SU-DHL-6 (cell line): ENCODE results near the gene CLN6.
A peak's percentile ranks its signal among the peaks of the same experiment; 100 is the strongest.
"Not testable (repeated sequence)": the region's sequence is repeated elsewhere in the genome, so short reads cannot be mapped to it uniquely, and the experiment has no call there.

Experiments
- H2AFZ ChIP-seq: fragments of 200-600 bp; sonication (generic); 2 replicates; pipeline ENCODE4 v1.6.1; 2014; ENCODE audit warnings: low read depth, mild to moderate bottlenecking, moderate library complexity, mixed read lengths, antibody characterized with exemption, low read length; ENCODE audit not compliant: severe bottlenecking
- H3F3A ChIP-seq: fragments of 200-600 bp; shearing (Covaris generic); 2 replicates; pipeline ENCODE4 v1.6.0; 2016; ENCODE audit warnings: antibody characterized with exemption, mild to moderate bottlenecking; ENCODE audit not compliant: insufficient read depth
- H3K27ac ChIP-seq: fragments of 200-600 bp; sonication (generic); 2 replicates; pipeline ENCODE4 v1.5.1; 2016; ENCODE audit warnings: low read depth, mild to moderate bottlenecking, low read length, moderate library complexity, mixed read lengths
- H3K27me3 ChIP-seq: fragments of 200-600 bp; sonication (generic), shearing (Covaris generic); 2 replicates; pipeline ENCODE4 v1.6.0; 2014; ENCODE audit warnings: mild to moderate bottlenecking, low read length
- H3K36me3 ChIP-seq: fragments of 200-600 bp; sonication (generic); 2 replicates; pipeline ENCODE4 v1.6.1; 2014; ENCODE audit warnings: mild to moderate bottlenecking, low read length, mixed read lengths
- H3K4me2 ChIP-seq: fragments of 300-600, 200-600 bp; shearing (Covaris generic), sonication (generic); 2 replicates; pipeline ENCODE4 v1.6.0; 2014; ENCODE audit warnings: low read length, low read depth, mild to moderate bottlenecking; ENCODE audit not compliant: poor library complexity, severe bottlenecking
- H3K4me3 ChIP-seq: fragments of 200-600 bp; sonication (generic); 2 replicates; pipeline ENCODE4 v1.5.1; 2014; ENCODE audit warnings: antibody characterized with exemption, low read length, mild to moderate bottlenecking, mixed read lengths; ENCODE audit not compliant: insufficient read depth, poor library complexity, severe bottlenecking
- H3K79me2 ChIP-seq: fragments of 200-600 bp; sonication (generic); 2 replicates; pipeline ENCODE4 v1.6.1; 2014; ENCODE audit warnings: mild to moderate bottlenecking, low read length, moderate library complexity; ENCODE audit not compliant: insufficient read depth
- H3K9ac ChIP-seq: fragments of 200-600 bp; sonication (generic); 2 replicates; pipeline ENCODE4 v1.7.0; 2014; ENCODE audit warnings: mild to moderate bottlenecking, low read length
- H3K9me2 ChIP-seq: fragments of 200-600 bp; sonication (generic); replicated peaks from 2 replicates; pipeline ENCODE4 v1.6.1; 2014; ENCODE audit warnings: low read length; ENCODE audit not compliant: insufficient read depth
- H3K9me3 ChIP-seq: fragments of 200-600 bp; sonication (generic); 2 replicates; pipeline ENCODE4 v1.6.1; 2014; ENCODE audit warnings: low read length, mixed read lengths; ENCODE audit not compliant: insufficient read depth
- H4K20me1 ChIP-seq: fragments of 200-600 bp; sonication (generic); 2 replicates; pipeline ENCODE4 v1.6.1; 2014; ENCODE audit warnings: low read depth, mild to moderate bottlenecking, antibody characterized with exemption, low read length, moderate library complexity, mixed read lengths
- CTCF ChIP-seq: fragments of 200-600 bp; sonication (generic); IDR thresholded peaks from one replicate; pipeline ENCODE4 v1.5.1; 2017; ENCODE audit warnings: antibody characterized with exemption, mild to moderate bottlenecking, low read length, moderate library complexity; ENCODE audit not compliant: insufficient read depth, poor library complexity, severe bottlenecking
- EZH2phosphoT487 ChIP-seq: fragments of 200-600 bp; sonication (generic), shearing (Covaris generic); conservative IDR thresholded peaks from 2 replicates; pipeline ENCODE4 v1.6.1; 2018; ENCODE audit warnings: mild to moderate bottlenecking, antibody characterized with exemption, low read length, moderate library complexity, mixed read lengths

Gene CLN6

GRCh38 chr15:68224546-68225250 is 4.8 kb downstream of the CLN6 start:
- peaks cover 4% of the 10 kb centered on the region for H3F3A ChIP-seq
- peak overlapping the region; percentile 69 for H3K27ac ChIP-seq
- no peak overlapping the region for H2AFZ ChIP-seq
- no peaks in the 10 kb centered on the region for H3K9me2 ChIP-seq
- no peaks in the 10 kb centered on the region for H3K27me3 ChIP-seq
- TF ChIP-seq CTCF (no peak), EZH2phosphoT487 (no peak)
- H3K9ac ChIP-seq = no peak overlapping the region
- H4K20me1 ChIP-seq = no peaks in the 10 kb centered on the region
- H3K4me3 ChIP-seq = no peak overlapping the region
- peaks cover 74% of the 10 kb centered on the region for H3K79me2 ChIP-seq
- peak overlapping the region; percentile 60 for H3K4me2 ChIP-seq
- no peaks in the 10 kb centered on the region for H3K36me3 ChIP-seq
- H3K9me3 ChIP-seq = no peaks in the 10 kb centered on the region

- H3K27me3 ChIP-seq = no peaks in the 10 kb centered on the region
- H3K9me2 ChIP-seq = no peaks in the 10 kb centered on the region
- H3K4me2 ChIP-seq = no peak overlapping the region
- peaks cover 4% of the 10 kb centered on the region for H3F3A ChIP-seq
- no peak overlapping the region for H2AFZ ChIP-seq
- peaks cover 79% of the 10 kb centered on the region for H3K79me2 ChIP-seq
- H3K9me3 ChIP-seq = no peaks in the 10 kb centered on the region
- no peak overlapping the region for H3K4me3 ChIP-seq
- TF ChIP-seq CTCF = no peak
- TF ChIP-seq EZH2phosphoT487 = no peak
- no peak overlapping the region for H3K9ac ChIP-seq
- no peaks in the 10 kb centered on the region for H3K36me3 ChIP-seq
- no peak overlapping the region for H3K27ac ChIP-seq
- no peaks in the 10 kb centered on the region for H4K20me1 ChIP-seq
Measured at GRCh38 chr15:68224108-68224507, 5.4 kb downstream of the CLN6 start.

- Histone ChIP-seq H3K9ac (no peak overlapping the region), H3K4me2 (no peak overlapping the region), H4K20me1 (no peaks in the 10 kb centered on the region), H3F3A (peaks cover 4% of the 10 kb centered on the region; the same call in 1 of the 2 replicates), H3K9me2 (no peaks in the 10 kb centered on the region), H3K27me3 (no peaks in the 10 kb centered on the region), H2AFZ (no peak overlapping the region), H3K79me2 (peaks cover 79% of the 10 kb centered on the region), H3K4me3 (no peak overlapping the region), H3K9me3 (no peaks in the 10 kb centered on the region), H3K36me3 (no peaks in the 10 kb centered on the region), H3K27ac (no peak overlapping the region)
- no peak for TF ChIP-seq CTCF
Measured at GRCh38 chr15:68223171-68223570, 6.4 kb downstream of the CLN6 start.

GRCh38 chr15:68222432-68222743 is 7.1 kb downstream of the CLN6 start:
- not testable (repeated sequence) for H3F3A ChIP-seq, H4K20me1 ChIP-seq, H3K4me3 ChIP-seq, H3K9me2 ChIP-seq, H3K4me2 ChIP-seq, H2AFZ ChIP-seq, H3K27me3 ChIP-seq, H3K36me3 ChIP-seq, H3K9me3 ChIP-seq, H3K27ac ChIP-seq, H3K9ac ChIP-seq
- H3K79me2 ChIP-seq = peaks cover 79% of the 10 kb centered on the region

GRCh38 chr15:68221530-68222431 is 7.7 kb downstream of the CLN6 start:
- not testable (repeated sequence) for H3K9ac ChIP-seq, H4K20me1 ChIP-seq, H3K4me2 ChIP-seq, H3F3A ChIP-seq, H2AFZ ChIP-seq, H3K9me3 ChIP-seq, H3K9me2 ChIP-seq, H3K27me3 ChIP-seq, H3K4me3 ChIP-seq, H3K36me3 ChIP-seq, H3K27ac ChIP-seq
- peaks cover 79% of the 10 kb centered on the region for H3K79me2 ChIP-seq
